Neural progenitor cell (in vitro differentiated cells): ENCODE results near the gene RYR1. TPM values are rescaled to one million over a fixed set of nuclear protein-coding genes. Genes with fewer than 3 reads are reported as not detected.

Experiments used
- DNase-seq: peaks from one replicate; pipeline ENCODE4 v3.0.0-alpha.2; 2016; ENCODE audit warnings: low spot score
- H2AFZ ChIP-seq: fragments of 200-600 bp; sonication (generic); replicated peaks from 2 replicates; pipeline ENCODE4 v1.6.1; 2016; ENCODE audit warnings: antibody characterized with exemption
- H3F3A ChIP-seq: fragments of 200-600 bp; sonication (generic); 2 replicates; pipeline ENCODE4 v1.6.1; 2016; ENCODE audit warnings: antibody characterized with exemption, low read depth
- H3K27ac ChIP-seq: fragments of 200-600 bp; sonication (generic); 2 replicates; pipeline ENCODE4 v1.5.1; 2016; ENCODE audit warnings: mild to moderate bottlenecking
- H3K27me3 ChIP-seq: fragments of 200-600 bp; sonication (generic); 2 replicates; pipeline ENCODE4 v1.6.1; 2016; ENCODE audit warnings: mild to moderate bottlenecking, moderate library complexity
- H3K36me3 ChIP-seq: fragments of 200-600 bp; sonication (generic); 2 replicates; pipeline ENCODE4 v1.5.1; 2016
- H3K4me1 ChIP-seq: fragments of 200-600 bp; sonication (generic); 2 replicates; pipeline ENCODE4 v1.6.1; 2016; ENCODE audit warnings: mixed run types
- H3K4me2 ChIP-seq: fragments of 200-600 bp; sonication (generic); 2 replicates; pipeline ENCODE4 v1.6.1; 2016
- H3K4me3 ChIP-seq: fragments of 200-600 bp; sonication (generic); 2 replicates; pipeline ENCODE4 v1.5.1; 2016
- H3K79me2 ChIP-seq: fragments of 200-600 bp; sonication (generic); 2 replicates; pipeline ENCODE4 v1.6.1; 2016; ENCODE audit warnings: low read depth
- H3K9ac ChIP-seq: fragments of 200-600 bp; sonication (generic); 2 replicates; pipeline ENCODE4 v1.6.1; 2016
- H3K9me3 ChIP-seq: fragments of 200-600 bp; sonication (generic); 2 replicates; pipeline ENCODE4 v1.5.1; 2016; ENCODE audit warnings: low read depth
- H4K20me1 ChIP-seq: fragments of 200-600 bp; sonication (generic); 2 replicates; pipeline ENCODE4 v1.6.1; 2016; ENCODE audit warnings: low read depth
- H3K27ac Mint-ChIP-seq: 3 replicates; pipeline ENCODE4 v1.8.0; 2021; ENCODE audit warnings: mixed read lengths
- H3K27me3 Mint-ChIP-seq: 2 replicates; pipeline ENCODE4 v1.8.0; 2022; ENCODE audit warnings: low read depth, mild to moderate bottlenecking, inconsistent platforms, moderate library complexity, mixed read lengths; ENCODE audit not compliant: insufficient read depth
- H3K36me3 Mint-ChIP-seq: 3 replicates; pipeline ENCODE4 v1.8.0; 2021; ENCODE audit warnings: mixed read lengths
- H3K4me1 Mint-ChIP-seq: 3 replicates; pipeline ENCODE4 v1.8.0; 2021; ENCODE audit warnings: mixed read lengths
- H3K4me3 Mint-ChIP-seq: 3 replicates; pipeline ENCODE4 v1.8.0; 2021; ENCODE audit warnings: mild to moderate bottlenecking, moderate library complexity, mixed read lengths
- H3K9me3 Mint-ChIP-seq: 3 replicates; pipeline ENCODE4 v1.8.0; 2020; ENCODE audit warnings: mixed read lengths
- CTCF ChIP-seq: fragments of 200-600 bp; sonication (generic); IDR thresholded peaks from 2 replicates; pipeline ENCODE4 v1.5.1; 2017; ENCODE audit warnings: antibody characterized with exemption, mild to moderate bottlenecking
- EZH2 ChIP-seq: fragments of 200-600 bp; sonication (generic); IDR thresholded peaks from 2 replicates; pipeline ENCODE4 v1.6.1; 2017; ENCODE audit warnings: antibody characterized with exemption, mild to moderate bottlenecking, moderate library complexity
- EZH2phosphoT487 ChIP-seq: fragments of 200-600 bp; sonication (generic); IDR thresholded peaks from 2 replicates; pipeline ENCODE4 v1.6.1; 2017; ENCODE audit warnings: antibody characterized with exemption
- total RNA-seq: library from RNA; depleted of rRNA; stranded (reverse); fragments of >200 nt; gene quantifications from 2 replicates; pipeline ENCODE4 v1.2.3, GENCODE V29; 2015; ENCODE audit warnings: low replicate concordance

The RYR1 gene
- total RNA-seq, 1 donor from 2014 or later, result 0.60 TPM

- Histone ChIP-seq H3K9ac (no peak overlapping the region), H3K9me3 (no peaks in the 10 kb centered on the region), H3K27me3 (no peaks in the 10 kb centered on the region), H3K4me2 (no peak overlapping the region), H3K4me1 (no peaks in the 10 kb centered on the region), H3K27ac (no peak overlapping the region), H4K20me1 (no peaks in the 10 kb centered on the region), H2AFZ (no peak overlapping the region), H3K79me2 (no peaks in the 10 kb centered on the region), H3K4me3 (no peak overlapping the region), H3K36me3 (no peaks in the 10 kb centered on the region), H3F3A (no peaks in the 10 kb centered on the region)
- Mint-ChIP-seq H3K4me1 (peaks cover 6% of the 10 kb centered on the region), H3K27me3 (peaks cover 8% of the 10 kb centered on the region), H3K36me3 (no peaks in the 10 kb centered on the region), H3K9me3 (no peaks in the 10 kb centered on the region), H3K27ac (peak overlapping the region; percentile 66), H3K4me3 (no peak overlapping the region)
- DNase-seq, result no peak
- TF ChIP-seq EZH2, result no peak
Observed at GRCh38 chr19:38527466-38528136, 94.1 kb downstream of the RYR1 start.

- Histone ChIP-seq H3K4me2 (no peak overlapping the region), H3K27me3 (no peaks in the 10 kb centered on the region), H2AFZ (no peak overlapping the region), H3F3A (no peaks in the 10 kb centered on the region), H3K9ac (no peak overlapping the region), H3K9me3 (no peaks in the 10 kb centered on the region), H3K36me3 (no peaks in the 10 kb centered on the region), H4K20me1 (no peaks in the 10 kb centered on the region), H3K4me3 (no peak overlapping the region), H3K4me1 (no peaks in the 10 kb centered on the region), H3K79me2 (no peaks in the 10 kb centered on the region), H3K27ac (no peak overlapping the region)
- H3K4me3 Mint-ChIP-seq, result no peak overlapping the region
- H3K9me3 Mint-ChIP-seq, result no peaks in the 10 kb centered on the region
- H3K4me1 Mint-ChIP-seq, result peaks cover 6% of the 10 kb centered on the region
- peaks cover 8% of the 10 kb centered on the region for H3K27me3 Mint-ChIP-seq
- no peak for DNase-seq
- H3K36me3 Mint-ChIP-seq, result no peaks in the 10 kb centered on the region
- TF ChIP-seq CTCF (no peak), EZH2 (no peak), EZH2phosphoT487 (no peak)
- H3K27ac Mint-ChIP-seq, result peak overlapping the region; percentile 66
Observed at GRCh38 chr19:38528213-38528755, 94.8 kb downstream of the RYR1 start.

GRCh38 chr19:38528931-38529330 is 95.4 kb downstream of the RYR1 start:
- peak overlapping the region; percentile 63 for H3K27ac Mint-ChIP-seq
- no peak overlapping the region for H3K4me3 ChIP-seq
- no peaks in the 10 kb centered on the region for H3K27me3 ChIP-seq
- H4K20me1 ChIP-seq, result no peaks in the 10 kb centered on the region
- TF ChIP-seq EZH2phosphoT487 (no peak), EZH2 (no peak), CTCF (no peak)
- no peak overlapping the region for H3K4me3 Mint-ChIP-seq
- H3K36me3 Mint-ChIP-seq, result no peaks in the 10 kb centered on the region
- no peak overlapping the region for H2AFZ ChIP-seq
- H3K9ac ChIP-seq, result no peak overlapping the region
- H3K4me1 ChIP-seq, result no peaks in the 10 kb centered on the region
- no peaks in the 10 kb centered on the region for H3K36me3 ChIP-seq
- no peak for DNase-seq
- H3F3A ChIP-seq, result no peaks in the 10 kb centered on the region
- no peaks in the 10 kb centered on the region for H3K9me3 Mint-ChIP-seq
- peaks cover 6% of the 10 kb centered on the region for H3K4me1 Mint-ChIP-seq
- H3K9me3 ChIP-seq, result no peaks in the 10 kb centered on the region
- H3K79me2 ChIP-seq, result no peaks in the 10 kb centered on the region
- no peak overlapping the region for H3K4me2 ChIP-seq
- H3K27ac ChIP-seq, result no peak overlapping the region
- peaks cover 8% of the 10 kb centered on the region for H3K27me3 Mint-ChIP-seq

GRCh38 chr19:38531515-38531914 is 98.0 kb downstream of the RYR1 start:
- Histone ChIP-seq H4K20me1 (no peaks in the 10 kb centered on the region), H3K9me3 (no peaks in the 10 kb centered on the region), H3K27ac (no peak overlapping the region), H3K36me3 (no peaks in the 10 kb centered on the region), H3K79me2 (no peaks in the 10 kb centered on the region), H3K9ac (no peak overlapping the region), H2AFZ (no peak overlapping the region), H3K4me3 (no peak overlapping the region), H3K4me1 (no peaks in the 10 kb centered on the region), H3K27me3 (no peaks in the 10 kb centered on the region), H3K4me2 (no peak overlapping the region), H3F3A (no peaks in the 10 kb centered on the region)
- Mint-ChIP-seq H3K27me3 (peaks cover 13% of the 10 kb centered on the region), H3K4me1 (peaks cover 6% of the 10 kb centered on the region), H3K27ac (no peak overlapping the region), H3K9me3 (peaks cover 19% of the 10 kb centered on the region), H3K4me3 (no peak overlapping the region), H3K36me3 (peaks cover 2% of the 10 kb centered on the region)
- TF ChIP-seq EZH2, result no peak
- TF ChIP-seq CTCF, result no peak
- TF ChIP-seq EZH2phosphoT487, result no peak
- DNase-seq, result no peak
